ENCODE data around the gene CDSN. TPM values are rescaled to one million over a fixed set of nuclear protein-coding genes. Genes with fewer than 3 reads are reported as not detected.

CDSN gene
- total and polyA plus RNA-seq, 2 experiments from 2014 or later: 0.07 TPM; not detected in 1

GRCh38 chr6:31075528-31075927, 44.7 kb downstream of the CDSN start:
- no peak overlapping the region for H3K4me3 Mint-ChIP-seq
- peaks cover 11% of the 10 kb centered on the region for H3K4me1 ChIP-seq (ENCODE audit: insufficient read depth)
- no peaks in the 10 kb centered on the region for H3K27me3 ChIP-seq (ENCODE audit: insufficient read depth)
- H3K4me1 Mint-ChIP-seq: peaks cover 31% of the 10 kb centered on the region
- no peak overlapping the region for H3K4me3 ChIP-seq
- no peaks in the 10 kb centered on the region for H3K36me3 ChIP-seq (ENCODE audit: insufficient read depth)
- H3F3A ChIP-seq (replicated peaks; ENCODE audit: low read depth): 0 out of 2 replicates have a peak, but pooled peaks cover under 1% of the 10 kb centered on the region
- H3K79me2 ChIP-seq (replicated peaks; ENCODE audit: insufficient read depth): no peaks in the 10 kb centered on the region
- no peaks in the 10 kb centered on the region for H3K9me3 Mint-ChIP-seq
- 0 out of 2 replicates have a peak overlapping the region, but pooled peaks have one; percentile 87 for H2AFZ ChIP-seq
- no peaks in the 10 kb centered on the region for H3K36me3 Mint-ChIP-seq (ENCODE audit: low read depth)
- no peak for ATAC-seq
- H3K27ac ChIP-seq (ENCODE audit: low read depth): no peak overlapping the region
- no peak for TF ChIP-seq STAT1 (IDR thresholded peaks at IDR 0.05; ENCODE audit: unreplicated experiment)
- no peak for TF ChIP-seq EZH2 (IDR thresholded peaks at IDR 0.05; ENCODE audit: low read depth, unreplicated experiment)
- TF ChIP-seq NANOG (IDR thresholded peaks at IDR 0.05; ENCODE audit: borderline replicate concordance): no peak
- no peak for TF ChIP-seq ZNF462 (CRISPR knock-in tag; IDR thresholded peaks at IDR 0.05)
- TF ChIP-seq POLR2AphosphoS5 (IDR thresholded peaks at IDR 0.05; ENCODE audit: low read depth): no peak
- H3K9me2 ChIP-seq (ENCODE audit: insufficient read depth): no peaks in the 10 kb centered on the region
- H3K27ac Mint-ChIP-seq: no peak overlapping the region
- no peaks in the 10 kb centered on the region for H4K20me1 ChIP-seq (replicated peaks; ENCODE audit: insufficient read depth)
- H3K4me2 ChIP-seq: no peak overlapping the region
- H3K27me3 Mint-ChIP-seq (ENCODE audit: insufficient read depth, low read depth, poor library complexity): peaks cover 12% of the 10 kb centered on the region
- no peak for DNase-seq (ENCODE audit: low spot score)

- no peaks in the 10 kb centered on the region for H4K20me1 ChIP-seq (replicated peaks; ENCODE audit: insufficient read depth)
- H3F3A ChIP-seq (replicated peaks; ENCODE audit: low read depth): 0 out of 2 replicates have a peak, but pooled peaks cover 4% of the 10 kb centered on the region
- no peaks in the 10 kb centered on the region for H3K79me2 ChIP-seq (replicated peaks; ENCODE audit: insufficient read depth)
- H3K9me3 Mint-ChIP-seq: no peaks in the 10 kb centered on the region
- DNase-seq (ENCODE audit: low spot score): no peak
- no peak overlapping the region for H3K27ac Mint-ChIP-seq
- no peaks in the 10 kb centered on the region for H3K9me2 ChIP-seq (ENCODE audit: insufficient read depth)
- no peak overlapping the region for H2AFZ ChIP-seq
- no peak overlapping the region for H3K4me3 ChIP-seq
- no peak for ATAC-seq
- peaks cover 13% of the 10 kb centered on the region for H3K27me3 Mint-ChIP-seq (ENCODE audit: insufficient read depth, low read depth, poor library complexity)
- no peak overlapping the region for H3K4me2 ChIP-seq
- H3K4me1 Mint-ChIP-seq: peaks cover 30% of the 10 kb centered on the region
- no peaks in the 10 kb centered on the region for H3K36me3 ChIP-seq (ENCODE audit: insufficient read depth)
- H3K36me3 Mint-ChIP-seq (ENCODE audit: low read depth): no peaks in the 10 kb centered on the region
- H3K27ac ChIP-seq (ENCODE audit: low read depth): no peak overlapping the region
- peaks cover 13% of the 10 kb centered on the region for H3K4me1 ChIP-seq (ENCODE audit: insufficient read depth)
- H3K27me3 ChIP-seq (ENCODE audit: insufficient read depth): no peaks in the 10 kb centered on the region
- H3K4me3 Mint-ChIP-seq: no peak overlapping the region
- TF ChIP-seq EZH2 (IDR thresholded peaks at IDR 0.05; ENCODE audit: low read depth, unreplicated experiment) (no peak), EZH2phosphoT487 (IDR thresholded peaks at IDR 0.05; ENCODE audit: unreplicated experiment) (no peak), JUNB (IDR thresholded peaks at IDR 0.05; ENCODE audit: unreplicated experiment) (no peak), CTCF (conservative IDR thresholded peaks at IDR 0.05; ENCODE audit: low read depth in 2 of 2) (no peak), ZNF331 (CRISPR knock-in tag; IDR thresholded peaks at IDR 0.05; ENCODE audit: low read depth) (no peak), POLR2AphosphoS5 (IDR thresholded peaks at IDR 0.05; ENCODE audit: low read depth) (no peak), CREB1 (CRISPR knock-in tag; IDR thresholded peaks at IDR 0.05; ENCODE audit: low read depth) (no peak), ETS1 (IDR thresholded peaks at IDR 0.05) (no peak), NANOG (IDR thresholded peaks at IDR 0.05; ENCODE audit: borderline replicate concordance) (no peak), ZNF114 (CRISPR knock-in tag; IDR thresholded peaks at IDR 0.05) (no peak)
These were observed 45.8 kb downstream of the CDSN start for GRCh38 chr6:31074401-31074800.
